ENCODE data around the gene SRCIN1. TPM values are rescaled to one million over a fixed set of nuclear protein-coding genes. Genes with fewer than 3 reads are reported as not detected.

SRCIN1 gene
- total RNA-seq, 1 donor from 2014 or later: 0.59 TPM

DNA sequence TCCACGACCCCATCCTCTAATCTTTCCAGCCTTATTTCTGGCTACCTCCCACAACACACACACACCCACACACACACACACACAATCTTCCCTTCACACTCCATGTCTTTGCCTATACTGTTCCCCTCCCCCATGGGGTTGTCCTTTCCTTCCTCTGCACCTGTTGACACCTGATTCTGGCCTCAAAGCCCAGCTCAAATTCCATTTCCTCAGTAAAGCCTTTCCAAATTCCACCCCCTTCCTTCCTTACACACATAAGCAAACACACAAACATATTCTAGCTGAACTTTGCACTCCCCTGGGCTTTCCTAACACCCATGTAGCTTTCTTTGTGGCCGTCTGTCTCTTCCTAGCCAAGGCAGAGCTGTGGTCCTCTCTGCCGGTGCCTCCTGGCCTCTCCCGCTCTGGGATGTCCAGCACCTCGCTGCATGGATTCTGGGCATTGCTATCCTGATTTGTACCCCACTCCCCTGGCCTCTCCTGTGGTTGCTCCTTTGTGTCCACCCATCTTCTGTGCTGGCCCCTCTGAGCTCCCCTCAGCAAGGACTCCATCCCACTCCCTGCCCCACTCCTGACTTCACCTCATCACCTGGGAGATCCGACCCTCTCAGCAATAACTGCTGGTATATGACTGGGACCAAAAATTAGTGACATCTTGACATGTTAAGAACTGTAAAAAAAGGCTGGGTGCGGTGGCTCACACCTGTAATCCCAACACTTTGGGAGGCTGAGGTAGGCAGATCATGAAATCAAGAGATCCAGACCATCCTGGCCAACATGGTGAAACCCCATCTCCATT is 8.4 kb upstream of the SRCIN1 start:
- TF ChIP-seq, protein P1, sequence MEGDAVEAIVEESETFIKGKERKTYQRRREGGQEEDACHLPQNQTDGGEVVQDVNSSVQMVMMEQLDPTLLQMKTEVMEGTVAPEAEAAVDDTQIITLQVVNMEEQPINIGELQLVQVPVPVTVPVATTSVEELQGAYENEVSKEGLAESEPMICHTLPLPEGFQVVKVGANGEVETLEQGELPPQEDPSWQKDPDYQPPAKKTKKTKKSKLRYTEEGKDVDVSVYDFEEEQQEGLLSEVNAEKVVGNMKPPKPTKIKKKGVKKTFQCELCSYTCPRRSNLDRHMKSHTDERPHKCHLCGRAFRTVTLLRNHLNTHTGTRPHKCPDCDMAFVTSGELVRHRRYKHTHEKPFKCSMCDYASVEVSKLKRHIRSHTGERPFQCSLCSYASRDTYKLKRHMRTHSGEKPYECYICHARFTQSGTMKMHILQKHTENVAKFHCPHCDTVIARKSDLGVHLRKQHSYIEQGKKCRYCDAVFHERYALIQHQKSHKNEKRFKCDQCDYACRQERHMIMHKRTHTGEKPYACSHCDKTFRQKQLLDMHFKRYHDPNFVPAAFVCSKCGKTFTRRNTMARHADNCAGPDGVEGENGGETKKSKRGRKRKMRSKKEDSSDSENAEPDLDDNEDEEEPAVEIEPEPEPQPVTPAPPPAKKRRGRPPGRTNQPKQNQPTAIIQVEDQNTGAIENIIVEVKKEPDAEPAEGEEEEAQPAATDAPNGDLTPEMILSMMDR (IDR thresholded peaks at IDR 0.05; ENCODE audit: unreplicated experiment): no peak
- Mint-ChIP-seq H3K9me3 (ENCODE audit: unreplicated experiment) (peaks cover 5% of the 10 kb centered on the region), H3K4me3 (ENCODE audit: unreplicated experiment) (no peak overlapping the region), H3K36me3 (ENCODE audit: low read depth, unreplicated experiment) (no peaks in the 10 kb centered on the region), H3K27me3 (ENCODE audit: unreplicated experiment) (peaks cover 12% of the 10 kb centered on the region), H3K4me1 (ENCODE audit: unreplicated experiment) (peaks cover 8% of the 10 kb centered on the region), H3K27ac (ENCODE audit: unreplicated experiment) (peak overlapping the region; percentile 19)
- DNase-seq (ENCODE audit: low spot score): no peak

DNA sequence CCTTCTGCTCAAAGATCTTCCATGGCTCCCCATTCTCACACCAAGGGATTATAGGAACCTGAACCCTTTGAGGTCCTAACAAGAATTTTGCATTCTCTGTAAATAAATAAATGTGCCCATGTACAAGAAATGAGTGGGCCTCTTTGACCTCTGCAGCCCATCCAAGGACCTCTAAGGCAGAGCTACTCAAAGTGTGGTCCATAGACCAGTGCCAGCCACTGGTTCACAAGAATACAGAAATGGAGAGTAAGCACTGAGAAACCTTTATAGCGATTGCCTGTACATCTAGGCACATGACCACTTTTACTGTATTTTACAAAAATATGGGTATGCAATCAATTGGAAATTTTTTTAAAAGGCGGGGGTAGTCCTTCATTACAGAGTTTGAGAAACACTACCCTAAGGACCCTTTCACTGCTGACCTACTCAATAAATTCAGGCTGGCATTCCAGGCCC is 7.8 kb upstream of the SRCIN1 start:
- no peak for DNase-seq (ENCODE audit: low spot score)
- H3K27ac Mint-ChIP-seq (ENCODE audit: unreplicated experiment): no peak overlapping the region
- TF ChIP-seq, protein P1 (IDR thresholded peaks at IDR 0.05; ENCODE audit: unreplicated experiment): no peak
- H3K27me3 Mint-ChIP-seq (ENCODE audit: unreplicated experiment): peaks cover 12% of the 10 kb centered on the region
- peaks cover 8% of the 10 kb centered on the region for H3K4me1 Mint-ChIP-seq (ENCODE audit: unreplicated experiment)
- no peak overlapping the region for H3K4me3 Mint-ChIP-seq (ENCODE audit: unreplicated experiment)
- peaks cover 5% of the 10 kb centered on the region for H3K9me3 Mint-ChIP-seq (ENCODE audit: unreplicated experiment)
- no peaks in the 10 kb centered on the region for H3K36me3 Mint-ChIP-seq (ENCODE audit: low read depth, unreplicated experiment)

DNA sequence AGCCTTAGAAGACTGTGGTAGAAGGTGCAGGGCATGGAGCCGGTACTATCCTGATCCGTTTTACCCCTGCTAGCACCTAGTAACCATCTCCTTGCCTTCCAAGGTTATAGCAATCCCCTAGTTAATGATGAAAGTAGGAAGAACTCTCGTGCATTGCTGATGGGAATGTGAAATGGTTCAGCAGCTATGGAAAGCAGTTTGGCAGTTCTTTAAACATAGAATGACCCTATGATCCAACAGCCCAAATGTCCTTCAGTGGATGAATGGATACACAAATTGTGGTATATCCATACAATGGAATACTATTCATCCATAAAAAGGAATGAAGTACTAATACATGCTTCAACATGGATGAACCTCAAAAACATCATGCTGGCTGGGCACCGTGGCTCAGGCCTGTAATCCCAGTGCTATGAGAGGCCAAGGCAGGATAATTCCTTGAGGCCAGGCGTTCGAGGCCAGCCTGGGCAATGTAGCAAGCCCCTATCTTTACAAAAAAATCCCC is 6.2 kb upstream of the SRCIN1 start:
- peaks cover 5% of the 10 kb centered on the region for H3K9me3 Mint-ChIP-seq (ENCODE audit: unreplicated experiment)
- TF ChIP-seq, protein P1 (IDR thresholded peaks at IDR 0.05; ENCODE audit: unreplicated experiment): no peak
- peaks cover 5% of the 10 kb centered on the region for H3K36me3 Mint-ChIP-seq (ENCODE audit: low read depth, unreplicated experiment)
- H3K4me1 Mint-ChIP-seq (ENCODE audit: unreplicated experiment): peaks cover 14% of the 10 kb centered on the region
- no peak overlapping the region for H3K27ac Mint-ChIP-seq (ENCODE audit: unreplicated experiment)
- DNase-seq (ENCODE audit: low spot score): no peak
- peaks cover 13% of the 10 kb centered on the region for H3K27me3 Mint-ChIP-seq (ENCODE audit: unreplicated experiment)
- no peak overlapping the region for H3K4me3 Mint-ChIP-seq (ENCODE audit: unreplicated experiment)

DNA sequence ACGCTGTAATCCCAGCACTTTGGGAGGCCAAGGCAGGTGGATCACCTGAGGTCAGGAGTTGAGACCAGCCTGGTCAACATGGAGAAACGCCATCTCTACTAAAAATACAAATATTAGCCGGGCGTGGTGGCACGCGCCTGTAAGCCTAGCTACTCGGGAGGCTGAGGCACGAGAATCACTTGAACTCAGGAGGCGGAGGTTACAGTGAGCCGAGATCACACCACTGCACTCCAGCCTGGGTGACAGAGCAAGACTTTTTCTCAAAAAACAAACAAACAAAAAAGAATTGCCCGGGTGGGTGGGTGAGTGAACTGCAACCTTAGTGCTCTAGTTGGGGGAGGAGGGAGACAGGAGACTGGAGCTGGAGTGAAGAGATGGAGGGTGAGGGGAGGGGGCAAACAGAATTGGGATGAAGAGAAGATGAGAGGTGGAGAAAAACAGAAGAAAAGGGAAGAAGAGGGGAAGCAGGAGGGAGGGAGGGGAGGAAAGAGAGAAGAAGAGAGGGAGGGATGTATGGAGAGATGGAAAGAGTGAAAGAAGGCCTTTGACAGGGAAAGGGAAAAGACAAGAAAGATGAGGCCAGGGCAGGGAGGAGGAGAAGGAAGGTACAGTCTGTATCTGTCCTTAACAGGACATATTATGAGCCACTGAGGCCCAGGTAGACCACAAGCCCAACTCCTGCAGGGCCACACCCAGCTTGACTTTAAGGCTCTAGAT is 5.5 kb upstream of the SRCIN1 start:
- Mint-ChIP-seq H3K4me1 (ENCODE audit: unreplicated experiment) (peaks cover 14% of the 10 kb centered on the region), H3K36me3 (ENCODE audit: low read depth, unreplicated experiment) (peaks cover 5% of the 10 kb centered on the region), H3K27ac (ENCODE audit: unreplicated experiment) (no peak overlapping the region), H3K27me3 (ENCODE audit: unreplicated experiment) (peaks cover 15% of the 10 kb centered on the region), H3K9me3 (ENCODE audit: unreplicated experiment) (peaks cover 5% of the 10 kb centered on the region), H3K4me3 (ENCODE audit: unreplicated experiment) (no peak overlapping the region)
- TF ChIP-seq, protein P1 (IDR thresholded peaks at IDR 0.05; ENCODE audit: unreplicated experiment): no peak
- DNase-seq (ENCODE audit: low spot score): no peak

Measured in endothelial cell (in vitro differentiated cells).